ENCODE measurements around the gene COL2A1.

COL2A1 gene

GRCh38 chr12:47977046-47977771, 27.1 kb downstream of the COL2A1 start:
- no peaks in the 10 kb centered on the region; the same call in 1 of the 2 replicates for H3K27me3 ChIP-seq
- no peak for DNase-seq
- no peaks in the 10 kb centered on the region for H3K4me1 ChIP-seq
- H3K36me3 ChIP-seq, result no peaks in the 10 kb centered on the region
- H3K4me3 ChIP-seq (ENCODE audit: low read depth, low read length), result no peak overlapping the region
- TF ChIP-seq CTCF (IDR thresholded peaks at IDR 0.05; ENCODE audit: low read depth, low read length), result no peak
- H3K9me3 ChIP-seq, result no peaks in the 10 kb centered on the region

- TF ChIP-seq CTCF (IDR thresholded peaks at IDR 0.05; ENCODE audit: low read depth, low read length), result no peak
- Histone ChIP-seq H3K4me1 (no peaks in the 10 kb centered on the region), H3K36me3 (no peaks in the 10 kb centered on the region), H3K4me3 (ENCODE audit: low read depth, low read length) (no peak overlapping the region), H3K27me3 (no peaks in the 10 kb centered on the region; the same call in 1 of the 2 replicates), H3K9me3 (no peaks in the 10 kb centered on the region)
- no peak for DNase-seq
Measured at GRCh38 chr12:47975816-47976215, 28.5 kb downstream of the COL2A1 start.

DNA sequence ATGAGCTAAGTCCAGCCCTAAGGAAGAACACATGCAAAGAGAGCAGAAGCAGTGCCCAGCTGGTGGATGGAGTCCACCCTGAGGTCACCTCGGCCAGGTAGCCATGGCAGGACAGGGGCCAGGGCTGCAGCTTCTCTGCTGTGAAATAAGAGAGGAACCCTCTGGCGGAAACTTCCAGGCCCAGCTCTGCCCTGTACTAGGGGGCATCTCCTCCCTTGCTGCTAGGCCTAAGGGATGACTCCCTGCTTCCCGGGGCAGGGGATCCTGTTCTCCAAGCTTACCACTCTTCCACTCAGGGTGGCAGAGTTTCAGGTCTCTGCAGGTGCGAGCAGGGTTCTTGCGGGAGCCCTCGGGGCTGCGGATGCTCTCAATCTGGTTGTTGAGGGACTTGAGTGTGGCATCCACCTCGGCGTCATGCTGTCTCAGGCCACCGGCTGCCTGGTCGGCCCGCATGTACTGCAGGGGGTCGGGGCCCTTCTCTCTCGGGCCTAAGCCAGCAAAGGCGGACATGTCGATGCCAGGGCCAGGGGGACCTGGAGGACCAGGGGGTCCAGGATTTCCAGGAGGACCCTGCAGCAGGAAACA, 29.1 kb downstream of the COL2A1 start:
- Histone ChIP-seq H3K4me3 (ENCODE audit: low read depth, low read length) (no peak overlapping the region), H3K36me3 (no peaks in the 10 kb centered on the region), H3K9me3 (no peaks in the 10 kb centered on the region), H3K4me1 (no peaks in the 10 kb centered on the region), H3K27me3 (no peaks in the 10 kb centered on the region; the same call in 1 of the 2 replicates)
- DNase-seq, result no peak
- TF ChIP-seq CTCF (IDR thresholded peaks at IDR 0.05; ENCODE audit: low read depth, low read length), result no peak

DNA sequence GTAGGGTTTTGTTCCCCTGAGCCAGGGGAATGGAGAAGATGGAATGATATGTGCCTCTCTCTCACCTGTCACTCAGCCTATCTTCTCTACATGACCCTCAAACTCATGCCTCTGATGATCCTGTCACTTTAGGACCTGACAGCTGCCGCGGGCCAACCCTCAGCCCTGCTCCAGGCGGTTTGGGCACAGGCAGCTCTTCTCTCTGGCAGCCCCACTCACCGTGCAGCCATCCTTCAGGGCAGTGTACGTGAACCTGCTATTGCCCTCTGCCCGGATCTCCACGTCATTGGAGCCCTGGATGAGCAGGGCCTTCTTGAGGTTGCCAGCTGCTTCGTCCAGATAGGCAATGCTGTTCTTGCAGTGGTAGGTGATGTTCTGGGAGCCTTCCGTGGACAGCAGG, 30.4 kb downstream of the COL2A1 start:
- no peaks in the 10 kb centered on the region for H3K36me3 ChIP-seq
- no peaks in the 10 kb centered on the region for H3K9me3 ChIP-seq
- no peaks in the 10 kb centered on the region; the same call in 1 of the 2 replicates for H3K27me3 ChIP-seq
- H3K4me1 ChIP-seq, result no peaks in the 10 kb centered on the region
- no peak for DNase-seq
- no peak overlapping the region for H3K4me3 ChIP-seq (ENCODE audit: low read depth, low read length)
- TF ChIP-seq CTCF (IDR thresholded peaks at IDR 0.05; ENCODE audit: low read depth, low read length), result no peak

DNA sequence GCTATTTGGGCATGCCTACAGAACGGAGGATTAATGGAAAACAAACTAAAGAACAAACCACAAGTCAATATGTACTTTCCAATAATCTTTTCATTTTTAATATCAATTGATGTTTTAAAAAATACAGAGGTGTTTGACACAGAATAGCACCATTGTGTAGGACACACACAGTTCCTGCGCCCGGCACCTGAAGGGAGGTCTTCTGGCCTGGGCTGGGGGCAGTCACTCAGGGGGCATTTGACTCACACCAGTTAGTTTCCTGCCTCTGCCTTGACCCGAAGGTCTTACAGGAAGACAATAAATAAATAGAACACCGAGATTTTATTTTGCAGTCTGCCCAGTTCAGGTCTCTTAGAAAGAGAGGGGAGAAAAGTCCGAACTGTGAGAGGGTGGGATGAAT, 31.4 kb downstream of the COL2A1 start:
- no peaks in the 10 kb centered on the region for H3K9me3 ChIP-seq
- H3K4me3 ChIP-seq (ENCODE audit: low read depth, low read length), result no peak overlapping the region
- H3K4me1 ChIP-seq, result no peaks in the 10 kb centered on the region
- TF ChIP-seq CTCF (IDR thresholded peaks at IDR 0.05; ENCODE audit: low read depth, low read length), result no peak
- no peaks in the 10 kb centered on the region; the same call in 1 of the 2 replicates for H3K27me3 ChIP-seq
- DNase-seq, result no peak
- no peaks in the 10 kb centered on the region for H3K36me3 ChIP-seq

GRCh38 chr12:47970843-47971242, 33.4 kb downstream of the COL2A1 start:
- Histone ChIP-seq H3K36me3 (0 out of 2 replicates have a peak, but pooled peaks cover 1% of the 10 kb centered on the region), H3K4me3 (ENCODE audit: low read depth, low read length) (no peak overlapping the region), H3K27me3 (no peaks in the 10 kb centered on the region; the same call in 1 of the 2 replicates), H3K4me1 (no peaks in the 10 kb centered on the region), H3K9me3 (no peaks in the 10 kb centered on the region)
- no peak for DNase-seq
- no peak for TF ChIP-seq CTCF (IDR thresholded peaks at IDR 0.05; ENCODE audit: low read depth, low read length)
